CD4-positive, alpha-beta T cell treated with Interleukin-10 for 1 hour (primary cell): ENCODE data around the gene SETBP1.

ENCODE experiments used
- DNase-seq: peaks from one replicate; pipeline ENCODE4 v3.0.0-alpha.2; 2020

Gene SETBP1

DNA sequence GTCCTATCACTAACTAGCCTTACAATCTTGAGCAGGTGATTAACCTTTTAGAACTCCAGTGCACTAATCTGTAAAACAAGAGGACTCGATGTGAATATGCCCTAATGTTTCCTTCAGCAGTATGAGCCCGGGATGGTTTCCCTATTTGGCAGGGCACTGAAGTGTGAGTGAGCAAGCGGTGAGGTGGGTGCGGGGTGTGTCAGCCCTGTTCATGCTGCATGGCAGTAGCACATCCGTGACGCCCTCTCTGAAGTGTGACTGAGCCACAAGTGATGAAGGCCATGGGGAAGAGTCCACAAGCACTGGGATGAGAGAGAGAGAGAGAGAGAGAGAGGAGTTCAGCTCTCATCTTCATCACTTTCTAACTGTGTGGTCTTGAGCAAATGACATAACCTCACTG is 168.7 kb downstream of the SETBP1 start:
- no peak for DNase-seq

GRCh38 chr18:44850001-44850400 is 169.3 kb downstream of the SETBP1 start:
- no peak for DNase-seq

DNA sequence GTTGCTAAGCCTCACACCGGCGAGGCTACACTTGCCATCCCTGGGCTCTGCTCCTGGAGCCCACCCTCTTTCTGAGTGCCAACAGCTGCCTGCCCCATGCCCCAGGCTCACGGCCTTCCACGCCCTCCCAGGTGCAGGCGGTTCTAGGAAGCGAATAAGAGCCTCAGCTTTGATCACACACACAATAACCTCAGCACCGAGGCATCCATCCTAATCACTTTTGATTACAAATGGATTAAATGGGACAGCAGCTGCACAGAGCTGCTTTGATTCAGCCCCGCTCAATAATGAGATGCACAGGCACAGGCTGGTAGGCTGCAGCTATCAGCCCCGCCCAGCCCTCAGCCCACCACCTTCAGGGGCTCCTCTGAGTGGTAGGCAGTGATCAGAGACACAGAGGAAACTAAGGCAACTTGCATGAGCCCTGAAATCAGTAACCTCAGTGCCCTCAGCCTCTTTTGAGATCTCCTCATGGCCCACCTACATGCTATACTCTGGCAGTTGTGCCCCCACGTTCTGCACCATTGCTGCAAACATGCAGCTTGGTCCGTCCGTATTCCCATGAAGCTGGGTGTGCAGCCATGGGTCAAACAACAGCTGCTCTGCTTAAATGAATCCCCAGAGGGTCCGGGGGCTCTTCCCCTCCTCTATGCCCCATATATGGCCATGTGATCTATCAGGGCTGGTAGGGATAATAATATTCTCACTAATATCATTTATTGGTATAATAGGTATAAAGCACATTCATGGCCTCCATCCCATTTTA is 171.4 kb downstream of the SETBP1 start:
- no peak for DNase-seq

- no peak for DNase-seq
Measured at GRCh38 chr18:44852818-44853217, 172.1 kb downstream of the SETBP1 start.

GRCh38 chr18:44853430-44853829 is 172.7 kb downstream of the SETBP1 start:
- no peak for DNase-seq

DNA sequence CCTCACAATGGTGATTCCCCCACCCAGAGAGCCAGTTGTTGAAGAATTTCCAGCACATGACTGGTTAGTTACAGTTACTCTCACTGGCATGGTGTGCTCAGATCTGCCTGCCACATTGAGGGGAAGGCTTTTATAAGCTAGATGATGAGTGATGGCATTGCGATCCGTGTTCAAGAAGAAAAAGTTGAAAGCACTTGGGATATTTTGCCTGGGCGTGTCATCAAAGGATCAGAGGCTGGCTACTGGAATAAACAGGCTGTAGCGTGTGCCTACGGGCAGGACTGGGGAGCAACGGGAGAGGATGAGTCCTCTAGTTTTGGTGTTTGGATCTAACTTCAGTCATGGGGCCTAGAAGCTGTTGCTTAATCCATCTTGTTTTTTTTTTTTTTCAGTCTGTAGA is 175.0 kb downstream of the SETBP1 start:
- DNase-seq, result no peak

GRCh38 chr18:44856157-44856556 is 175.5 kb downstream of the SETBP1 start:
- DNase-seq, result no peak

DNA sequence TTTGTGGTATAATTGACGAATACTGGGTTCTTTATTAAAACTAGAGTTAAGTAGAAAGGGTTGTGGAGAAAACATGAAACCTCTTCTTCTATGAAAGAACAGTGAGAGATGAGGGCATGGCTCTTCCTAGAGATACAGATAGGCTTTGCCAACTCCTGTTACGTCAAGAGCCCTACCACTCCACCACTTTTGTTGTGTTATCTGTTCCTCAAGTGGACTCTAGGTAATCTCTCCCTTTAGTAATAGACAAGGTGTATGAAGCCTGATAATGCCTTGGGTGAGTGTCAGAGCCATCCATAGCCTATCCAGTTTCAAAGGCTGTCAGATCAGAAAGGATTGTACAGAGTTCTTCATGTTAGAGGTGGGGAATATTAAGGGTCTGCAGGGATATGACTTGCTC is 176.4 kb downstream of the SETBP1 start:
- no peak for DNase-seq

GRCh38 chr18:44857744-44858491 is 177.2 kb downstream of the SETBP1 start:
- DNase-seq, result no peak

DNA sequence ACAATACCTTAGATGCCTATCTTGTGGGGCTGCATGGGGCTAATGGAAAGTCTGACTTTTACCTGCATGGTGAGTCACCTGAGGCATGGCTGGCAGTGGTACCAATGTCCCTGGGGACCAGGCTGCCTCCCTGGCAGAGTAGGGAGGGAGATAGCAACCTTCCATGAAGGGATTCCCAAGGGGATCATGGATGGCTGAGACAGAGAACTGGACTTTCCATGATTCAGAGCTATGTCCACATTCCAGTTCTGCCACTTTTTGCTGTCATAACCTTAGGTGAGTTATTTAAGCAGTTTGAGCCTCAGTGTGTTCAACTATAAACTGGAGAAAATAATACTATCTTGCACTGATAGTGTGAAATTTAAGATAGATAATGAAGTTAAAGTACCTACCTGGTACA is 178.6 kb downstream of the SETBP1 start:
- DNase-seq, result no peak

GRCh38 chr18:44859751-44860439 is 179.2 kb downstream of the SETBP1 start:
- DNase-seq, result no peak

- DNase-seq, result no peak
Measured at GRCh38 chr18:44862112-44862511, 181.4 kb downstream of the SETBP1 start.

GRCh38 chr18:44866103-44866502 is 185.4 kb downstream of the SETBP1 start:
- DNase-seq, result no peak

GRCh38 chr18:44869533-44869932 is 188.8 kb downstream of the SETBP1 start:
- DNase-seq, result no peak

GRCh38 chr18:44870631-44871502 is 190.2 kb downstream of the SETBP1 start:
- DNase-seq, result no peak

DNA sequence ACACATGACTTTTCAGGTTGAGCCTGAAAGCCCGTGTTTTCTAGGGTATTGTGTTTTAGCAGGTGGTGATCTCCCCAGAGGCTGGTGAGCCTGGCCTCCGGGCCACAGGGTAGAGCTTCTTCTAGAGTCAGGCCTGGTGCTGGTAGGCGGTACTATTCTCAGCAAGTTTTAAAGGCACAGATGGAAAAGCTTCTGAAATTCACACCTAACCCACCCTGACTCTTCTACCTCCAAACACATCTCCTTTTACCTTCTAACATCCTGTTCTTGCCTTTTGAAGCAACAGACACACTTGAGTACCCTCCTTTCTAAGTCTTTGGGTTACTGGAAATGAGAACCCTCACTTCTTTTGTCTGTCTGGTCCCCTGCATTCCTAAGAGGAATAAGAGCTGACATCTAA is 191.1 kb downstream of the SETBP1 start:
- no peak for DNase-seq

DNA sequence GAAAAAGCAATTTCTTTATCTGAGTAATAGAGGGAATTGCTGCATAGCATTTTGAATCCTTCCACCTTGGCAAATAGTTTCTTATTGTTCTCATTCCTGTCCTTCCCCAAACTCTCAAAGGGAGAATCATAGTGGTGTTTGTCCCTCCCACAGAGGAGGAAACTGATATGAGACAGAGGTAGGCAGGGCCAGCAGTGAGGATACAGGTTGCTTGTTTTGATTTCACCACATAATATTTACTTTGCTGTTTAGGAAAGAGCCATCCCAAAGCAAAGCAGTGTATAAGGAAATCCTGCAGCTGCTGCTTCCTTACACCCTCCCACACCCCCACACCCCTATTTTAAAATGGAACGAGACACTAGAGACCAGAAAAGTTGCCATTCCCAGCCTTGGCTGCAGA is 195.3 kb downstream of the SETBP1 start:
- no peak for DNase-seq

DNA sequence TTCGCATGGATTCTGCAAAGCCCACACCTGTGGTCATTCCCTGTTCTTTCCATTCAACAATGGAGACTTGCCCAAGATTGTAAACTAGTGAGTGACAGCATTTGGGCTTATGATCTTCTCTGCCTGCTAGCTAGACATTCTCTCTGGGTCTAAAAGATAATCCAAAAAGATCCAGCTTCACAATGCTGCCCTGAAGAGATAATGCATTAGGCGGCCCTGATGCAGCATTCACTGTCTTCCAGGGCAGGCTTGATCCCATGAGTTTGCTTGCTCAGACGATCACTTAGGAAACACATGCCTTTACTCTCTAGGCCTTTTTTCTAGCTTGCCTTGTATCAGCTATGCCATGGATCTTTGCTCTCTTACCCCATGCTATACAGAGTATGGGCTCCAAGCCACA is 196.1 kb downstream of the SETBP1 start:
- no peak for DNase-seq

DNA sequence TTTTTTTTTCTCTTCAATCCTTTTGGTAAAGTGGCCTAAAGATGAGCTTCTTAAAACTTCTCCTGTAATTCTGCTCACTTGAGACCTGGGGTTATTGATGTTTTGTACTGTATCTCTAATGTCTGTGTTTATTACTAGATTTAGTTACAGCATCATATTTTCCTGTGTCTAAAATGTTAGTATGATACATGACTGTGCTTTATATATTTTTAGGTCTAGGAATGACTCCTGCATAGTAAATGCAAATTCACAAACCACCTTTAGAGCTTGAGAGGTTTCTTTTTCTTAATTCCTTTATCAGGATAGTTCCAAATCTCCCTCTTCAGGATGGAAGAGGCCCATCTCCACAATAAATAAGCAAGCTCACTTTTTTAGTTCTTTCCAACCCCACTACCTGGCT is 197.6 kb downstream of the SETBP1 start:
- no peak for DNase-seq

GRCh38 chr18:44880170-44880569 is 199.5 kb downstream of the SETBP1 start:
- DNase-seq, result no peak

- no peak for DNase-seq
Measured at GRCh38 chr18:44881461-44882162, 200.9 kb downstream of the SETBP1 start.

- DNase-seq, result no peak
Measured at GRCh38 chr18:44882163-44882868, 201.6 kb downstream of the SETBP1 start.
